ENCODE results near the gene LPCAT4. TPM values are rescaled to one million over a fixed set of nuclear protein-coding genes. Genes with fewer than 3 reads are reported as not detected.

Gene LPCAT4
- polyA plus RNA-seq, 1 of the 3 experiments (the other 2 are of a cell fraction), result 88.4 TPM

- Histone ChIP-seq H3K4me3 (ENCODE audit: low read depth in 2 of 2, low read length in 1 of 2) (no peak overlapping the region), H3K9me3 (no peaks in the 10 kb centered on the region), H3K9ac (no peak overlapping the region), H4K20me1 (ENCODE audit: insufficient read depth) (no peaks in the 10 kb centered on the region), H3K9me2 (no peaks in the 10 kb centered on the region), H3K79me2 (ENCODE audit: insufficient read depth) (peaks cover 60% of the 10 kb centered on the region), H3F3A (replicated peaks; ENCODE audit: insufficient read depth) (peaks cover 34% of the 10 kb centered on the region), H2AFZ (ENCODE audit: low read depth) (no peak overlapping the region), H3K4me2 (no peak overlapping the region), H3K27me3 (ENCODE audit: insufficient read depth) (no peaks in the 10 kb centered on the region), H3K27ac (ENCODE audit: low read depth in 2 of 2, low read length in 1 of 2) (peak overlapping the region in 1 of 2 experiments; percentile 59; a peak in 2 of 4 replicates), H3K4me1 (ENCODE audit: control insufficient read depth in 1 of 2, insufficient read depth in 2 of 2, low read depth in 1 of 2, low read length in 1 of 2) (peaks cover 14 to 19% of the 10 kb centered on the region in 2 experiments; a peak in 3 of 4 replicates), H3K36me3 (replicated peaks in 1 of 2; ENCODE audit: control insufficient read depth in 1 of 2, insufficient read depth in 2 of 2, low read length in 1 of 2) (peaks cover 22 to 36% of the 10 kb centered on the region in 2 experiments)
- ChIA-PET POLR2A (interaction anchor here (3.3 kb wide), 1 partner anchor 27 kb away, joined by 19 read pairs; the partner anchor contains the start of gene LPCAT4), CTCF (interaction anchor here (0.8 to 1.5 kb wide), 2 partner anchors 11 to 98 kb away, joined by 3 to 8 read pairs; no protein-coding TSS in a partner anchor)
- DNase-seq, result no peak
- WGBS (ENCODE audit: low lambda C conversion rate), result 87% methylated on average over 3 of the region's 3 CpGs
- no peak for TF ChIP-seq RCOR1 (IDR thresholded peaks at IDR 0.05; ENCODE audit: low read length)
- TF ChIP-seq SIN3A (IDR thresholded peaks at IDR 0.05; ENCODE audit: borderline replicate concordance, low read depth, low read length), result no peak
- TF ChIP-seq RAD21 (IDR thresholded peaks at IDR 0.05; ENCODE audit: low read length), result no peak
- TF ChIP-seq MAX (IDR thresholded peaks at IDR 0.05; ENCODE audit: low read depth), result no peak
- no peak for TF ChIP-seq NFIC (IDR thresholded peaks at IDR 0.05; ENCODE audit: borderline replicate concordance)
- TF ChIP-seq GATA2 (CRISPR knock-in tag; IDR thresholded peaks at IDR 0.05), result no peak
- no peak for TF ChIP-seq ZBTB33 (IDR thresholded peaks at IDR 0.05; ENCODE audit: borderline replicate concordance, low read depth)
- TF ChIP-seq CTCF (IDR thresholded peaks at IDR 0.05), result no peak
- TF ChIP-seq USF2 (IDR thresholded peaks at IDR 0.05; ENCODE audit: borderline replicate concordance, low read depth, low read length), result no peak
- no peak for TF ChIP-seq CHD2 (IDR thresholded peaks at IDR 0.05; ENCODE audit: low read length, partially characterized antibody)
- no peak for TF ChIP-seq GABPA (IDR thresholded peaks at IDR 0.05; ENCODE audit: low read depth)
- no peak for TF ChIP-seq YY1 (IDR thresholded peaks at IDR 0.05; ENCODE audit: low read depth)
Observed at GRCh38 chr15:34339946-34340345, 27.1 kb downstream of the LPCAT4 start.

Data from SK-N-SH (cell line).